Stimulated activated naive CD8-positive, alpha-beta T cell treated with anti-CD3 and anti-CD28 coated beads, Interleukin-15, Interleukin-2, amounts not matched to agents 100 U/mL and 50 U/mL, for 24 hours (primary cell): ENCODE data around the gene SLC9C1.

ENCODE experiments used
- ATAC-seq: fragments of 150-1000 bp; cut with Tn5 transposase; one replicate; pipeline ENCODE4 v1.10.0; 2021
- DNase-seq: peaks from one replicate; pipeline ENCODE4 v3.0.0; 2021

SLC9C1 gene

GRCh38 chr3:112293368-112294321 lies at the start of gene SLC9C1:
TSS of gene SLC9C1 (minus strand) at chr3:112294216. CDS start at chr3:112286791, 7,425 bp downstream.
- DNase-seq: peak; percentile 25
- peak; percentile 46 for ATAC-seq

- no peak for ATAC-seq
Measured at GRCh38 chr3:112341386-112341785, 47.4 kb upstream of the SLC9C1 start.

GRCh38 chr3:112339609-112340008 lies 45.6 kb upstream of the SLC9C1 start:
- DNase-seq (no peak), ATAC-seq (no peak)

More at GRCh38 chr3:112341386-112341785, 47.4 kb upstream of the SLC9C1 start:
- DNase-seq: no peak

GRCh38 chr3:112339134-112339533 lies 45.1 kb upstream of the SLC9C1 start:
- DNase-seq (no peak), ATAC-seq (no peak)

- no peak for ATAC-seq
Measured at GRCh38 chr3:112338727-112339056, 44.7 kb upstream of the SLC9C1 start.

GRCh38 chr3:112338021-112338726 lies 44.2 kb upstream of the SLC9C1 start:
- no peak for DNase-seq
- ATAC-seq: peak; percentile 82

More at GRCh38 chr3:112338727-112339056, 44.7 kb upstream of the SLC9C1 start:
- DNase-seq: no peak

- ATAC-seq (no peak), DNase-seq (no peak)
Measured at GRCh38 chr3:112335434-112335781, 41.4 kb upstream of the SLC9C1 start.

GRCh38 chr3:112334691-112335433 lies 40.8 kb upstream of the SLC9C1 start:
- ATAC-seq: no peak
- DNase-seq: no peak

GRCh38 chr3:112333381-112334317 lies 39.6 kb upstream of the SLC9C1 start:
- ATAC-seq: peak; percentile 16

GRCh38 chr3:112333002-112333380 lies 39.0 kb upstream of the SLC9C1 start, which contains the start of gene CD200:
TSS of gene CD200 (plus strand) at chr3:112333156. CDS start at chr3:112333213, 57 bp downstream.
- ATAC-seq (peak; percentile 83), DNase-seq (peak; percentile 75)

More at GRCh38 chr3:112333381-112334317, 39.6 kb upstream of the SLC9C1 start:
- peak; percentile 37 for DNase-seq

- ATAC-seq (no peak), DNase-seq (no peak)
Measured at GRCh38 chr3:112331851-112332250, 37.8 kb upstream of the SLC9C1 start.

GRCh38 chr3:112327371-112327951 lies 33.4 kb upstream of the SLC9C1 start:
- ATAC-seq (peak; percentile 100), DNase-seq (no peak)

GRCh38 chr3:112321867-112322652 lies 28.0 kb upstream of the SLC9C1 start:
- no peak for ATAC-seq
- DNase-seq: no peak

GRCh38 chr3:112320691-112321090 lies 26.7 kb upstream of the SLC9C1 start:
- no peak for ATAC-seq

GRCh38 chr3:112319516-112320276 lies 25.7 kb upstream of the SLC9C1 start:
- DNase-seq: no peak
- ATAC-seq: no peak

More at GRCh38 chr3:112320691-112321090, 26.7 kb upstream of the SLC9C1 start:
- no peak for DNase-seq

GRCh38 chr3:112315791-112316190 lies 21.8 kb upstream of the SLC9C1 start:
- ATAC-seq: no peak
- no peak for DNase-seq

- ATAC-seq (no peak), DNase-seq (no peak)
Measured at GRCh38 chr3:112314649-112315048, 20.6 kb upstream of the SLC9C1 start.

GRCh38 chr3:112308151-112308911 lies 14.3 kb upstream of the SLC9C1 start:
- no peak for ATAC-seq
- DNase-seq: no peak
